GM19328 (cell line): ENCODE data around the gene VPS35L.

Source experiments
- ATAC-seq: cut with Tn5 transposase; IDR thresholded peaks from one replicate; pipeline ENCODE4 v1.9.1; 2021; ENCODE audit warnings: mild to moderate bottlenecking, moderate library complexity; ENCODE audit not compliant: unreplicated experiment

VPS35L gene

GRCh38 chr16:19589106-19589505, 33.6 kb downstream of the VPS35L start:
- ATAC-seq, result no peak

GRCh38 chr16:19589771-19590302, 34.3 kb downstream of the VPS35L start:
- ATAC-seq, result no peak

DNA sequence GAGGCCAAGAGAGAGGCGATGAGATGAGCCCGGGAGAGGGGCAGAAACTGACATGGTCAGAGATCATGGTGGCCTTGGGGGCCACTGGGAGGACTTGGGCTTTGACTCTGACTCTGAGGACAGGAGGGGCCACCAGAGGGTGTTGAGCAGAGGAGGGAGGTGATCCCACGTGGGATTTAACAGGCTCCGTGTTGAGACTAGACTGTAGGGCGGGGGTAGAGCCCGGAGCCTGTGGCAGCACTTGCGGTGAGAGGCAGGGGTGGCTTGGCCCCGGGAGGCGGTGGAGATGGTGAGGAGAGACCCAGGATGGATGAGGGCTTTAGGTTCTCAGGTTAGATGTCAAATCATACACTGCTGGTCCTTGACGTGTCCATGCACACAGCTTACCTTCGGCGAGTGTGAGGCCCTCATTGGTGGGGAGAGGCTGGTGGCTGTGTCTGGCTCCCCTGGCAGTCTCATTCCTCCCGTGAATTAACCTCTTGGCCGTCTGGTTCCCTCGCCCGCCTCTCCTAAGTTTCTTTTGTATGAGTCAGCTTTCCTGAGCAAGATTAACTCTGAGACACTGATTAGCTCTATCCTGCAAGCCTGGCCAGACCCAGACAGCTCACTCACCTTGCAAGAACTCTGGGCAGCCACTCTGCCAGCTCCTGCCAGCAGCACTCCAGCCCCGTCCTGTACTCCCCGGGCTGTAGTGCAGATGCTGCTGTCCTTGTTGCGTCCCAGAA, 39.7 kb downstream of the VPS35L start:
- no peak for ATAC-seq

DNA sequence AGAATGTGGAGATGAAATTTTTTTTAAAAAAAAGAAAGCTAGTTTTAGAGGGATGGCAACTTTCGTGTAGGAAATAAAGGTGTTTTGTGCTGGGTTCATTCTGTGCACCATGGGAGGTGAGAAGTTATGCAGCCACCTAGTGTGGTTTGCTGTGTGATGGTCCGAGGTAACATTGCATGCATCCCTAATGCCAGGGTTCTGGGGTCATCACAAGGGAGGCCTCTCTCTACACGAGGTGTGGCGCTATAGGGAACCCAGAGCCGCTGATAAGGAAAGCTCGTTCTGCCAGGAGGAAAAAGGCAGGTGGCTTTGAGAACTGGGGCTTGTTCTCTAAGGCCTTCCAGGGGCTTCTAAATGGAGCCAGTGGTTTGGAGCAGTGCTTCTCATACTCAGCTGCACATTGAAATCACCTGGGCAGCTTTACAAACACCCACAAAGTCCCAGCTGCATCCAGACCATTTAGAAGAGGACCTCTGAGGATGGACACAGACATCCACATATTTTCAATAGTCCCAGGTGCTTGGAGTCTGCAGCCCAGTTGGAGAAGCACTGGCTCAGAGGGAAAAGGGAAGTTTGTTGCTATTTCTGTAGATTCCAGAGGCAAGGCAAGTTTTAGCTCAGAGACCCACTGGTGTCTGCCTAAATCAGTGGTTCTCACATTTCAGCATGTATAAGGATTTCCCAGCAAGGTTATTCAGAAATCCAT, 43.5 kb downstream of the VPS35L start:
- ATAC-seq, result no peak

- no peak for ATAC-seq
Observed at GRCh38 chr16:19599968-19600716, 44.6 kb downstream of the VPS35L start.

- no peak for ATAC-seq
Observed at GRCh38 chr16:19601083-19601976, 45.8 kb downstream of the VPS35L start.

- ATAC-seq, result no peak
Observed at GRCh38 chr16:19604911-19605310, 49.4 kb downstream of the VPS35L start.

GRCh38 chr16:19605701-19606100, 50.2 kb downstream of the VPS35L start:
- no peak for ATAC-seq

DNA sequence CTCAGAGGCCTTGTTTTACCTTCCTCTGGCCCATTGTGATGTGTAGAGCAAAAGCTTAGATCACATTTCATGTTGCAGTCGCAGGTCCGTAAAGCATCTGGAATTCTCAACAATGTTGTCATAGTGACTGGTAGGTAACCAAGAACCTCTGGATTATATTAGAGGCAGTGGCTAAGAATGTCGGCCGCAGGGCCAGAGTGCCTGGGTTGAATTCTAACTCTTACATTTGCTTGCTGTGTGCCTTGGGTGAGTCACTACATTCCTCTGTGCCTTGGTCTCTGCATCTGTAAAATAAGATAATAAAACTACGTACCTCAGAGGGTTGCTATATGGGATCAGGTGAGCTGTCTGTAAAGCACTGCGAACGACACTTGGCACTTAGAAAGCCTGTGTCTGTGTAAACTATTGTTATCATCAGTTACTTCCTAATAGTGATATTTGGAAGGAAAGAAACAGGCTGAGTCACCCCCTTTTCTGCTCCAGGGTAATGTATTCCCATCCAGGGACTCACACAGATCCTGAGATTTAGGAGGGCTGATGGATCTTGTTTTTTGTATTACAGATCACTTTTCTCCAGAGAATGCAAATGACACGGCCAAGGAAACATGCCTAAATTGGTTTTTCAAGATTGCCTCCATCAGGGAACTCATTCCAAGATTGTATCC, 52.2 kb downstream of the VPS35L start:
- no peak for ATAC-seq

GRCh38 chr16:19609359-19609758, 53.9 kb downstream of the VPS35L start:
- no peak for ATAC-seq

GRCh38 chr16:19610200-19610599, 54.7 kb downstream of the VPS35L start:
- ATAC-seq, result no peak

- no peak for ATAC-seq
Observed at GRCh38 chr16:19613834-19614233, 58.3 kb downstream of the VPS35L start.

- ATAC-seq, result no peak
Observed at GRCh38 chr16:19616241-19616640, 60.7 kb downstream of the VPS35L start.

GRCh38 chr16:19618876-19619275, 63.4 kb downstream of the VPS35L start:
- ATAC-seq, result no peak

- no peak for ATAC-seq
Observed at GRCh38 chr16:19621445-19621844, 65.9 kb downstream of the VPS35L start.

DNA sequence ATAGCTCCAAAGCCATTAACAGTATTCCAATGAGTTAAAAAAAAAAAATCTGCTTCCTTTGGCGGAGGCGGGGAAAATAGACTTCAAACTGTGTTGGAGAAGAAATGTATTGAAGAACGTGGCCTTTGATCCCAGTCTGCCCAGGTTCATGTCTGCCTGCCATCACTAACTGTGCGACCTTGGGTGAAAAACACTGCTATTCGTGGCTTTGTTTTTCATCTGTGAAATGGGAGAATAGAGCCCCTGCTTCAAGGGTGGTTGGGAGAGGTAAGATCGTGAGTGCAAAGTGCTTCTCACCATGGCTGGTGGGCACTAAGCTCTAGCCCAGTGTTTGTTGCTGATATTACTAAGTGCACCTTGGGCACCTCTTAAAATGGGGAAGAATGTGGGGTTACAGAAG, 69.5 kb downstream of the VPS35L start:
- no peak for ATAC-seq

DNA sequence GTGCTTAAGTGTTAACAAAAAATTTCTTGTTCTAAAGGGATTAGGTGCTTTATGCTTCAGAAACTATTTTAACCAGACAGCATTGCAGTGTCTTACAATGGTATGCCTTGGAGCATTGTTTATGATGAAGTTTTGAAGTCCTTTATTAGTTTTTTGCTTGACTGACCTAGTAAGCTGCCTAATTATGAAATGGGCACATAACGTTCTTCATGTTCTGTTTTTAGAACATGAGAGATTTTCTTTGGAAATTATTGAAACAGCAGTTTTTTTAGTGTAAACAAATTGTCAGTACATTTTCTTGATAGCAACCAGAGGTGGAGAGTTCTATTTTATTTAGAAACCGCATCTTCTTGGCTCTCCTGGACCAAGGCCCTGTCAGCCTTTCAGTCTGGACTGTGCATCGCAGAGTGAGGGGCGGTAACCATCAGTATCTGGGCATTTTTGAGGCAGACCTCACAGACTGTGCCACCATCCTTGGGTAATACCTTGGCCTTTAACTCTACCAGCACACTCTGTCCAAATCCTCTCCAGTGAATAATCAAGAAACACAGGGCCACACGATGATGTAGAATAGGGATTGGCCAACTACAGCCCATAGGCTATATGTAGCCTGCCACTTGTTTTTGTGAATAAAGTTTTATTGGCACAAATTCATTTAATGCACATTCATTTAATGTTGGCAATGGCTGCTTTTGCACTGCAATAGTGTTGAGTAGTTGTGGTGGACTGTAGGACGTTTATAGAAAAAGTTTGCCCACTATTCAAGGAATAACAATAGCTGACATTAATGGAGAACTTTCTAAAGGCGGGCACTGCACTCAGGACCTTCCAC, 81.1 kb downstream of the VPS35L start:
- no peak for ATAC-seq

DNA sequence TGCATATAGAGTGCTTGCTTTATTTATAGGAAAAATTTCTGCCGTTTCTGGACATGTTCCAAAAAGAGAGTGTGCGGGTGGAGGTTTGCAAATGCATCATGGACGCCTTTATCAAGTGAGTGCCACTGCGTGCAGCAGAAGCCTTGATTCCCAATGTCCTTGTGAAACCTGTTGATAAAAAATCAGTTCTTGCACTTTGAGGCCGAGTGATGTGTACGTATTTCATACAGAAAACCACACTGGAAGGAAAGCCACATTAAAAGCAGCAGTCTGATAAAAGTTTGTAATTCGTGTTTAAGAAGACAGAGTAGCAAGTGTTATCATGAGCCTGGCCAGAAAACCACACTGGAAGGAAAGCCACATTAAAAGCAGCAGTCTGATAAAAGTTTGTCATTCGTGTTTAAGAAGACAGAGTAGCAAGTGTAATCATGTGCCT, 84.5 kb downstream of the VPS35L start:
- ATAC-seq, result no peak

- ATAC-seq, result no peak
Observed at GRCh38 chr16:19642501-19642900, 87.0 kb downstream of the VPS35L start.
